HEK293 (cell line): ENCODE data around the gene FREM1.
A peak's percentile ranks its signal among the peaks of the same experiment; 100 is the strongest.

ENCODE experiments used
- CTCF ChIA-PET: fragments of 350-600 bp; formaldehyde crosslinking; extraction: SDS; loops from one replicate; lab custom pipeline; 2021; ENCODE audit warnings: antibody characterized with exemption; lab: Yijun Ruan, JAX
- POLR2A ChIA-PET: fragments of 300-600 bp; formaldehyde crosslinking; extraction: SDS; loops from one replicate; lab custom pipeline; 2020; ENCODE audit warnings: antibody characterized with exemption, inconsistent platforms; lab: Yijun Ruan, JAX
- H3K27ac ChIP-seq: fragments of 200-500 bp; sonication (Bioruptor generic); 2 replicates; pipeline ENCODE4 v1.5.1; 2014; ENCODE audit warnings: low read depth, low read length, control low read depth, inconsistent platforms; ENCODE audit errors: extremely low read depth
- H3K36me3 ChIP-seq, 2 experiments: fragments of 200-500 bp in 1 of 2; sonication (Bioruptor generic) in 1 of 2; 1 replicate in 1 of 2; 2 replicates in 1 of 2; pipeline ENCODE4 v1.5.1; 2014 to 2017; ENCODE audit warnings: inconsistent platforms in 2 of 2, low read length in 2 of 2; ENCODE audit not compliant: control insufficient read depth in 2 of 2, insufficient read depth in 1 of 2
- H3K4me1 ChIP-seq: fragments of 200-500 bp; sonication (Bioruptor generic); 2 replicates; pipeline ENCODE4 v1.5.1; 2014; ENCODE audit warnings: mild to moderate bottlenecking, low read length, inconsistent platforms; ENCODE audit not compliant: control insufficient read depth, insufficient read depth
- H3K4me3 ChIP-seq: 2 replicates; pipeline ENCODE4 v1.5.1; 2011; ENCODE audit warnings: low read depth, mild to moderate bottlenecking, control low read depth, low read length, moderate library complexity
- H3K9me3 ChIP-seq: fragments of 200-500 bp; sonication (Bioruptor generic); 2 replicates; pipeline ENCODE4 v1.5.1; 2014; ENCODE audit warnings: low read depth, low read length, inconsistent platforms; ENCODE audit not compliant: control insufficient read depth, insufficient read depth
- FEZF1 ChIP-seq: fragments of 450-650 bp; formaldehyde crosslinking; IDR thresholded peaks from 2 replicates; pipeline ENCODE4 v1.5.1; 2016; ENCODE audit warnings: missing biosample characterization, missing genetic modification characterization
- KLF16 ChIP-seq: fragments of 450-650 bp; formaldehyde crosslinking; IDR thresholded peaks from 2 replicates; pipeline ENCODE4 v1.5.1; 2017; ENCODE audit warnings: missing biosample characterization, missing genetic modification characterization
- KLF7 ChIP-seq: fragments of 450-650 bp; formaldehyde crosslinking; IDR thresholded peaks from 2 replicates; pipeline ENCODE4 v1.5.1; 2016; ENCODE audit warnings: missing biosample characterization, missing genetic modification characterization, borderline replicate concordance
- PRDM2 ChIP-seq: fragments of 450-650 bp; formaldehyde crosslinking; IDR thresholded peaks from 2 replicates; pipeline ENCODE4 v1.5.1; 2016; ENCODE audit warnings: missing biosample characterization, missing genetic modification characterization, borderline replicate concordance
- REST ChIP-seq: fragments of 450-650 bp; formaldehyde crosslinking; IDR thresholded peaks from 2 replicates; pipeline ENCODE4 v1.5.1; 2016; ENCODE audit warnings: missing biosample characterization, missing genetic modification characterization
- SP3 ChIP-seq: fragments of 450-650 bp; formaldehyde crosslinking; IDR thresholded peaks from 2 replicates; pipeline ENCODE4 v1.5.1; 2016; ENCODE audit warnings: missing biosample characterization, missing genetic modification characterization
- ZBTB48 ChIP-seq: fragments of 450-650 bp; formaldehyde crosslinking; IDR thresholded peaks from 2 replicates; pipeline ENCODE4 v1.5.1; 2016; ENCODE audit warnings: missing biosample characterization, missing genetic modification characterization
- ZFP69B ChIP-seq: fragments of 450-650 bp; formaldehyde crosslinking; IDR thresholded peaks from 2 replicates; pipeline ENCODE4 v1.5.1; 2016; ENCODE audit warnings: missing biosample characterization, missing genetic modification characterization
- ZNF114 ChIP-seq: fragments of 450-650 bp; formaldehyde crosslinking; IDR thresholded peaks from 2 replicates; pipeline ENCODE4 v1.5.0; 2017; ENCODE audit warnings: missing biosample characterization, missing genetic modification characterization
- ZNF133 ChIP-seq: fragments of 450-650 bp; formaldehyde crosslinking; IDR thresholded peaks from 2 replicates; pipeline ENCODE4 v1.5.1; 2016; ENCODE audit warnings: missing biosample characterization, missing genetic modification characterization
- ZNF140 ChIP-seq: fragments of 450-650 bp; formaldehyde crosslinking; IDR thresholded peaks from 2 replicates; pipeline ENCODE4 v1.5.1; 2016; ENCODE audit warnings: missing biosample characterization, missing genetic modification characterization
- ZNF146 ChIP-seq: fragments of 450-650 bp; formaldehyde crosslinking; IDR thresholded peaks from 2 replicates; pipeline ENCODE4 v1.5.1; 2016; ENCODE audit warnings: missing biosample characterization, missing genetic modification characterization
- ZNF155 ChIP-seq: fragments of 450-650 bp; formaldehyde crosslinking; IDR thresholded peaks from 2 replicates; pipeline ENCODE4 v1.5.1; 2016; ENCODE audit warnings: missing biosample characterization, missing genetic modification characterization
- ZNF274 ChIP-seq, 2 experiments: fragments of 200-500 bp in 1 of 2; fragments of 450-650 bp in 1 of 2; sonication (Bioruptor generic) in 1 of 2; formaldehyde crosslinking in 1 of 2; IDR thresholded peaks; 2 replicates each; pipeline versions ENCODE4 v1.5.1 to v1.6.1; 2014 to 2016; ENCODE audit warnings: borderline replicate concordance in 1 of 2, inconsistent platforms in 1 of 2, low read length in 1 of 2, missing biosample characterization in 1 of 2, missing genetic modification characterization in 1 of 2
- ZNF292 ChIP-seq: fragments of 450-650 bp; formaldehyde crosslinking; IDR thresholded peaks from 2 replicates; pipeline ENCODE4 v1.5.1; 2016; ENCODE audit warnings: low read depth, missing biosample characterization, missing genetic modification characterization, borderline replicate concordance
- ZNF521 ChIP-seq: fragments of 450-650 bp; formaldehyde crosslinking; IDR thresholded peaks from 2 replicates; pipeline ENCODE4 v1.5.1; 2017; ENCODE audit warnings: missing biosample characterization, mild to moderate bottlenecking, missing genetic modification characterization
- ZNF560 ChIP-seq: fragments of 450-650 bp; formaldehyde crosslinking; IDR thresholded peaks from 2 replicates; pipeline ENCODE4 v1.5.1; 2017; ENCODE audit warnings: missing biosample characterization, missing genetic modification characterization, borderline replicate concordance
- ZNF623 ChIP-seq: fragments of 450-650 bp; formaldehyde crosslinking; IDR thresholded peaks from 2 replicates; pipeline ENCODE4 v1.5.1; 2016; ENCODE audit warnings: missing biosample characterization, missing genetic modification characterization
- ZNF629 ChIP-seq: fragments of 450-650 bp; formaldehyde crosslinking; IDR thresholded peaks from 2 replicates; pipeline ENCODE4 v1.5.1; 2017; ENCODE audit warnings: missing biosample characterization, missing genetic modification characterization
- ZSCAN16 ChIP-seq: fragments of 450-650 bp; formaldehyde crosslinking; IDR thresholded peaks from 2 replicates; pipeline ENCODE4 v1.5.1; 2016; ENCODE audit warnings: missing biosample characterization, missing genetic modification characterization
- ZXDB ChIP-seq: fragments of 450-650 bp; formaldehyde crosslinking; IDR thresholded peaks from 2 replicates; pipeline ENCODE4 v1.5.1; 2016; ENCODE audit warnings: missing biosample characterization, missing genetic modification characterization

Gene FREM1

GRCh38 chr9:14945351-14945750 lies 35.1 kb upstream of the FREM1 start:
- H3K36me3 ChIP-seq, result no peaks in the 10 kb centered on the region
- H3K4me1 ChIP-seq, result no peaks in the 10 kb centered on the region
- TF ChIP-seq ZBTB48 (0 out of 2 replicates have a peak, but pooled peaks have one; percentile 16), KLF16 (tag by site-specific recombination) (no peak)
- H3K4me3 ChIP-seq, result no peak overlapping the region
- ChIA-PET CTCF (no interaction called here), POLR2A (no interaction called here)
- H3K9me3 ChIP-seq, result no peaks in the 10 kb centered on the region
- H3K27ac ChIP-seq, result no peak overlapping the region

GRCh38 chr9:14941501-14942405 lies 31.5 kb upstream of the FREM1 start:
- POLR2A ChIA-PET, result no interaction called here
- Histone ChIP-seq H3K4me1 (peaks cover 2% of the 10 kb centered on the region; the same call in 1 of the 2 replicates), H3K27ac (no peak overlapping the region), H3K36me3 (no peaks in the 10 kb centered on the region), H3K4me3 (no peak overlapping the region), H3K9me3 (no peaks in the 10 kb centered on the region)
- no peak for TF ChIP-seq ZSCAN16
- CTCF ChIA-PET, result interaction anchor here (0.6 to 0.7 kb wide), 3 partner anchors 18 to 440 kb away, joined by 3 to 4 read pairs (median 3); no protein-coding TSS in a partner anchor

GRCh38 chr9:14939378-14939777 lies 29.1 kb upstream of the FREM1 start:
- no peaks in the 10 kb centered on the region for H3K9me3 ChIP-seq
- TF ChIP-seq ZNF140 (tag by site-specific recombination), result no peak
- TF ChIP-seq FEZF1 (tag by site-specific recombination), result no peak
- TF ChIP-seq ZSCAN16, result no peak
- no peak for TF ChIP-seq REST (tag by site-specific recombination)
- TF ChIP-seq PRDM2 (tag by site-specific recombination), result no peak
- TF ChIP-seq ZNF133 (tag by site-specific recombination), result no peak
- no peak for TF ChIP-seq KLF7
- no peak for TF ChIP-seq SP3 (tag by site-specific recombination)
- TF ChIP-seq ZNF623, result no peak
- no peak for TF ChIP-seq ZNF114 (tag by site-specific recombination)
- no peak for TF ChIP-seq ZFP69B (tag by site-specific recombination)
- no peak for TF ChIP-seq ZNF292 (tag by site-specific recombination)
- no peak for TF ChIP-seq ZNF155
- TF ChIP-seq ZXDB (tag by site-specific recombination), result no peak
- TF ChIP-seq ZNF560, result no peak
- no peak for TF ChIP-seq ZNF629 (tag by site-specific recombination)
- no peak for TF ChIP-seq ZNF521 (tag by site-specific recombination)
- TF ChIP-seq ZNF146 (tag by site-specific recombination), result no peak
- TF ChIP-seq ZNF274 (IDR thresholded peaks at IDR 0.05; ENCODE audit: low read length), result no peak
- no peak for TF ChIP-seq ZNF274 (tag by site-specific recombination; IDR thresholded peaks at IDR 0.05; ENCODE audit: borderline replicate concordance)
- H3K4me3 ChIP-seq, result no peak overlapping the region
- ChIA-PET CTCF (no interaction called here), POLR2A (no interaction called here)
- H3K36me3 ChIP-seq, result no peaks in the 10 kb centered on the region
- no peak overlapping the region for H3K27ac ChIP-seq
- peaks cover 6% of the 10 kb centered on the region for H3K4me1 ChIP-seq
